Stimulated activated CD4-positive, alpha-beta T cell treated with anti-CD3 and anti-CD28 coated beads, Interleukin-4, amount 100 ng/mL, for 1 hour (primary cell): ENCODE data around the gene GRK4.
"Not testable (repeated sequence)": the region's sequence is repeated elsewhere in the genome, so short reads cannot be mapped to it uniquely, and the experiment has no call there.

ENCODE experiments used
- DNase-seq: peaks from one replicate; pipeline ENCODE4 v3.0.0-alpha.2; 2020

The GRK4 gene

DNA sequence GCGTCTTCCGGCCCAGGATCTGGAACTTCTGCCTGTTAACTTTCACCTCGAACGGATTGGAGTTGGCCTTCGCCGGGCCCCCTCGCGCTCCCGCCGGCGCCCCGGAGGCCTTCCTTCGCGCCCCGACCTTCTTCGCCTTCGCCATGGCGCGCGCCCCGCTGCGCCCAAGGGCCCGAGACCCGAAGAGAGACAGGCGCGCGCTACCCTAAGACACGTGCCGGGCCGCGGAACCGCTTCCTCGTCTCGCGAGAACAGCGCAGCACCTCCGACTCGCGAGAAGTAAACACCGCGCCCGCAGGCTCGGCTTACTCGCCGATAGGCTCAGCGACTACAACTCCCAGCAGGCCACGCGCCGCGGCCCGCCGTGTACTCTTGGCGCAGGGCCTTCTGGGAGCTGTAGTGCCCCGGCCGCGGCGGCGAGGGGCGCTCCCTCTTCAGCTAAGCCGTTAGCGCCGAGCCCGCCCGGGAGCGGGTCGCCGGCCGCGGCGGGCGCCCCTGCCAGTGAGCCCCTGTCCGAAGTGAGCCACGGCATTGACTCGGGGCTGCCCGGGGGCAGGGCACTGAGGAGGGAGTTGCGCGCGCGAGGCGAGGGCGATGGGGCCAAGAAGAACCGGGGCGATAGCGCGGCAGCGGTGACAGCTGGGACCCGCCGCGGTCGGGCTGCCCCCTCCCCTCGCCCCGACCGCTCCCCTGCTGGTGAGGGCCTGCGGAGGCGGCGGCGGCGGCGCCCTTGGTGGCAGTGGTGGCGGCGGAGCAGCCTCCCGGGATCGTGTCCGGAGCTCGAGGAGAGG lies at the start of gene GRK4, which contains the start of gene NOP14:
Gene GRK4, plus strand, starts transcription at position 397 of the 791 bp plus-strand sequence. CDS start 500 bp downstream, outside the sequence.
Gene NOP14, minus strand, starts transcription at position 232 of the 791 bp plus-strand sequence. Its CDS starts 87 bp downstream, at position 145.
- peak; percentile 98 for DNase-seq

GRCh38 chr4:2914256-2915126 lies 48.9 kb upstream of the GRK4 start:
- no peak for DNase-seq

- DNase-seq, result no peak
Measured at GRCh38 chr4:2915789-2916188, 47.6 kb upstream of the GRK4 start.

GRCh38 chr4:2916696-2917095 lies 46.7 kb upstream of the GRK4 start:
- not testable (repeated sequence) for DNase-seq

DNA sequence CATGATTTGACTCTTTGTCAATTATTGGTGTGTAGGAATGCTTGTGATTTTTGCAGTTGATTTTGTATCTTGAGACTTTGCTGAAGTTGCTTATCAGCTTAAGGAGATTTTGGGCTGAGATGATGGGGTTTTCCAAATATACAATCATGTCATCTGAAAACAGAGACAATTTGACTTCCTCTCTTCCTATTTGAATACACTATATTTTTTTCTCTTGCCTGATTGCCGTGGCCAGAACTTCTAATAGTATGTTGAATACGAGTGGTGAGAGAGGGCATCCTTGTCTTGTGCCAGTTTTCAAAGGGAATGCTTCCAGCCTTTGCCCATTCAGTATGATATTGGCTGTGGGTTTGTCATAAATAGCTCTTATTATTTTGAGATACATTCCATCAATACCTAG lies 45.1 kb upstream of the GRK4 start:
- DNase-seq, result not testable (repeated sequence)

DNA sequence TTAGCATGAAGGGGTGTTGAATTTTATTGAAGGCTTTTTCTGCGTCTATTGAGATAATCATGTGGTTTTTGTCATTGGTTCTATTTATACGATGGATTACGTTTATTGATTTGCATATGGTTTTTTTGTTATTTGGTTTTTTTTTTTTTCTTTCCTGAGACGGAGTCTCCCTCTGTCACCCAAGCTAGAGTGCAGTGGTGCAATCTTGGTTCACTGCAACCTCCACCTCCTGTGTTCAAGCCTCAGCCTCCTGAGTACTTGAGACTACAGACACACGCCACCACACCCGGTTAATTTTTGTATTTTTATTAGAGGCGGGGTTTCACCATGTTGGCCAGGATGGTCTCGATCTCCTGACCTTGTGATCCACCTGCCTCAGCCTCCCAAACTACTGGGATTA lies 44.7 kb upstream of the GRK4 start:
- not testable (repeated sequence) for DNase-seq

DNA sequence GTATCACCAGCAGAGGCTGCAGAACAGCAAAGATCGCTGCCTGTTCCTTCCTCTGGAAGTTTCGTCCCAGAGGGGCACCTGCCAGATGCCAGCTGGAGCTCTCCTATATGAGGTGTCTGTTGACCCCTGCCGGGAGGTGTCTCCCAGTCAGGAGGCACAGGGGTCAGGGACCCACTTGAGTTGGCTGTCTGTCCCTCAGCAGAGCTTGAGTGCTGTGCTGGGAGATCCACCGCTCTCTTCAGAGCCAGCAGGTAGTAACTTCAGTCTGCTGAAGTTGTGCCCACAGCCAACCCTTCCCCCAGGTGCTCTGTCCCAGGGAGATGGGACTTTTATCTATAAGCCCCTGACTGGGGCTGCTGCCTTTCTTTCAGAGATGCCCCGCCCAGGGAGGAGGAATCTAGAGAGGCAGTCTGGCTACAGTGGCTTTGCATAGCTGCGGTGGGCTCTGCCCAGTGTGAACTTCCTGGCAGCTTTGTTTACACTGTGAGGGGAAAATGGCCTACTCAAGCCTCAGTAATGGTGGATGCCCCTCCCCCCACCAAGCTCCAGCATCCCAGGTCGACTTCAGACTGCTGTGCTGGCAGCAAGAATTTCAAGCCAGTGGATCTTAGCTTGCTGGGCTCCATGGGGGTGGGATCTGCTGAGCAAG lies 40.8 kb upstream of the GRK4 start:
- DNase-seq, result not testable (repeated sequence)

GRCh38 chr4:2923141-2923551 lies 40.2 kb upstream of the GRK4 start:
- no peak for DNase-seq

- DNase-seq, result no peak
Measured at GRCh38 chr4:2923668-2924173, 39.6 kb upstream of the GRK4 start.

DNA sequence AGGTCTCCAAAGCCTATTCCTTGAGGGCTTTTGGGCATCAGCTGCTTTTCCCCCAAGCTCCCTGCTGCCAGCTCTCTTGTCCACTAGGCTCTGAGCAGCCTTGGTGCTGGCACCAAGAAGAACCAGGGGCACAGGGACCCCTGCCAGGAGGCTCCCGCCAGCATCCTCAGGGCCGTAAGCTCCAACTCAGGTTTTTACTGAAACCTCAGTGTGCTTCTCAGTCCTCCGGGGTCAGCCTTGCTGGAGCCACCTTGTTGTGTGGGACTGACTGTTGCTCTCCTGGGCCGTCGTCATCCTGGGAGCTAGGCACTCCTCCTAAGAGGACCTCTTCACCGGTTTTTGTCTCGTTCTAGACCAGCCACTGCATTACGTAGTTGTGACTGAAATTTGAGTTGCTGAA lies 39.1 kb upstream of the GRK4 start:
- DNase-seq, result no peak

DNA sequence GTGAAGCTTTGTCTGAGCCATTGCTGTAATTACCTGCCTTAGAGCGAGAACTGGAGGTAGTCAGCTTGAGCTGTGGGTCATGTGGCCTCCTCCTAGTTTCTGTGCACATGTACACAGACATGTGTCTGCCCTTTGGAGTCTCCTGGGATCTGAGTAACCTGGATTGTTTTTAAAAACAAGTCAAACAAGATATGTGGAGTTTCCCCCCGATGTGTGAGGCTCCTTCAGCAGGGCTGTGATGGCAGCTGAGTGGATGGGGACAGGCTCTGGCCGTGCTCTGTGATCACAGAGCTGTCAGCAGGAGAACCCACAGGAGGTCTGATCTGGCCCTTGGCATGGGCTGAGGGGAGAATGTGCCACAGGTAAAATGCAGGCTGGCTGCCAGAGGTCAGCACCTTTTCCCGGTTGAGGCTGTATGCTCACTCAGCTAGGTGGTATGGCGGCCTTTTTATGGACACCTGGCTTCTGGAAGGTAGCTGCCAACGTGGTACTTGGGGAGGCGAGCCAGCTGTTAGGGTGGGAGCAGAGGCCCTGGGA lies 38.5 kb upstream of the GRK4 start:
- DNase-seq, result no peak

DNA sequence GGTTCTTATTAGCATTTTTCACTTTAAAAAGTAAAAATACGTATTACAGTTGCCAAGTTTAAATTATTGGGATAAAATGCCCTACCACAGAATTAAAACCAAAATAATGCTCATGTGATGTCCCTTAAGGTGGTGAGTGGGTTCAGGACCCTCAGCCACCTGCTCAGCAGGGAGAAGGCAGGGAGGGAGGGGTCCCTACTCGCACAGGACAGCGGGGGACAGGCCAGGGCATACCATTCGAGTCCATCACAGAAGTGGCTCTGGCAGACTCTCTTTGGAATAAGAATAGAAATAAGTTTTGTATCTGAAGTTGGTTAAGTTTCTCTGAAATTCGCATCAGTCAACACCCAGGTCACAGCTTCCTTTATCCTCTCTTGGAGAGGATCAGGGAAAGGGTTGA lies 37.9 kb upstream of the GRK4 start:
- DNase-seq, result no peak

DNA sequence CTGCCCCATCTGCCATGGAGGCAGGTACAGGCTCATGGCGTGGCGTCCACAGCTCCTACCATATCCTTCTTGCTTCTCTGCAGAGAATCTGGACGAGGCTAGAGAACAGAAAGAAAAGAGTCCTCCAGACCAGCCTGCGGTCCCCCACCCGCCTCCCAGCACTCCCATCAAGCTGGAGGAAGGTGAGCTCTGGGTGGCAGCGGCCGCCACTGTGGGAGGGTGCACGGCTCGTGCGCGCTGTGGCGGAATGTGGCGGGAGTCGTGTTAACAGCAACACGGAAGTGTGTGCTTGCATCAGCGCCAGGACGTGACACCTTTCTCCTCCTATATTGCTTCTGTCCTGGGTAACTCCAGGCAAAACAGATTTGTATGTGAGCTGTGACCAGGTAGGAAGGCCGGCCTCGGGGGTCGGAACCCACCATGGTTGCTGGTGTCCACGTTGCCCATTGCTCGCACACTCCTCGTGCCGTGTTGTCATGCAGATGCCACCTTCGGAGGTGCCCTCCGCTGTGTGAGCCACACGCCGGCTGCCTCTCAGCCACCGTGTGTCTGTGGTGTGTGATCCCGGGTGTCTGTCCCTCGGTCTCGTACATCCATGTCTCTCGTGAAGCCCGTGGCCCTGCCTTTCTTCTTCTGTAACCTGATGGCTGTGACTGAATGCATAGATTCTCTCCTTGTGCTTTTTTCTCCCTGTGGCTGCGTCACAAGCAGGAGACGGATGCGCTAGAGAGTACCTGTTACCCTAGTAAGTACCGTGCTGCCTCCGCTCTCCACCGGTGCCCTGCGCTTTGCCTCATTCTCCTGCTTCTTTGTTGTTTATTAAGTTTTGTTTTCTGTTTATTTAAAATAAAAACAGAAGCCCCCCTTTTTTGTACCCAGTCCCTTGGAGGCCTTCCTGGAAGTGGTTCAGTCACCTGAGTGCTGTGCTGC lies 37.2 kb upstream of the GRK4 start:
- DNase-seq, result no peak

GRCh38 chr4:2927016-2927695 lies 36.2 kb upstream of the GRK4 start:
- DNase-seq, result no peak

- DNase-seq, result no peak
Measured at GRCh38 chr4:2927696-2928075, 35.7 kb upstream of the GRK4 start.

DNA sequence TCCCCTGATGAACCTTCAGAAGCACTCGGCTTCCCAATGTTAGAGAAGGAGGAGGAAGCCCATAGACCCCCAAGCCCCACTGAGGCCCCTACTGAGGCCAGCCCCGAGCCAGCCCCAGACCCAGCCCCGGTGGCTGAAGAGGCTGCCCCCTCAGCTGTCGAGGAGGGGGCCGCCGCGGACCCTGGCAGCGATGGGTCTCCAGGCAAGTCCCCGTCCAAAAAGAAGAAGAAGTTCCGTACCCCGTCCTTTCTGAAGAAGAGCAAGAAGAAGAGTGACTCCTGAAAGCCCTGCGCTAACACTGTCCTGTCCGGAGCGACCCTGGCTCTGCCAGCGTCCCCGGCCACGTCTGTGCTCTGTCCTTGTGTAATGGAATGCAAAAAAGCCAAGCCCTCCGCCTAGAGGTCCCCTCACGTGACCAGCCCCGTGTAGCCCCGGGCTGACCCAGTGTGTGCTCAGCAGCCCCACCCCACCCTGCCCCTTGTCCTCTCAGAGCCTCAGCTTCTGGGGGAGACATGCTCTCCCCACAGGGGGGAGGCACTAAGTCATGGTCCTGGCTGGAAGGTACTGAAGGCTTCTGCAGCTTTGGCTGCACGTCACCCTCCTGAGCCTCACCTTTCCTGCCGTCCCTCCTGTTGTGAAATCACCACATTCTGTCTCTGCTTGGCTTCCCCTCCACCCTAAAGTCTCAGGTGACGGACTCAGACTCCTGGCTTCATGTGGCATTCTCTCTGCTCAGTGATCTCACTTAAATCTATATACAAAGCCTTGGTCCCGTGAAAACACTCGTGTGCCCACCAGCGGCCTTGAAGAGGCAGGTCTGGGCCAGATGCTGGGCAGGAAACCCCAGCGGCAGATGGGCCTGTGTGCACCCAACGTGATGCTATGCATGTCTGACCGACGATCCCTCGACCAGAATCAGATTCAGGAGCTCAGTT lies 34.9 kb upstream of the GRK4 start:
- no peak for DNase-seq

DNA sequence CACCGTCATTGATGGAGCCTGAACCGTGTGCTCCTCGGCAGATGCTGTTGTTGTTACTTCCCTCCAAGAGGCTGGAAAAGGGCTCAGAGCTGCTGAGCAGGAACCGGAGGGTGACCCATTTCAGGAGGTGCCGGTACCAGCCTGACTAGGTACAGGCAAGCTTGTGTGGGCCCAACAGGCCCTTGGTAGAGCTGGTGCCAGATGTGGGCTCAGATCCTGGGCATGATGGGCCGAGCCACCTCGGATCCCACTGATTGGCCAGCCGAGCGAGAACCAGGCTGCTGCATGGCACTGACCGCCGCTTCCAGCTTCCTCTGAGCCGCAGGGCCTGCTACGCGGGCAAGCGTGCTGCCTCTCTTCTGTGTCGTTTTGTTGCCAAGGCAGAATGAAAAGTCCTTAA lies 33.9 kb upstream of the GRK4 start:
- no peak for DNase-seq

GRCh38 chr4:2930135-2930757 lies 33.1 kb upstream of the GRK4 start:
- no peak for DNase-seq

GRCh38 chr4:2930758-2931511 lies 32.4 kb upstream of the GRK4 start:
- DNase-seq, result no peak
